PC-3 (cell line): ENCODE results near the gene SF3B1. TPM values are rescaled to one million over a fixed set of nuclear protein-coding genes. Genes with fewer than 3 reads are reported as not detected.
A peak's percentile ranks its signal among the peaks of the same experiment; 100 is the strongest.

Experiments
- ATAC-seq: fragments of 200-7000 bp; cut with Tn5 transposase; 2 replicates; pipeline ENCODE4 v1.9.1; 2020; ENCODE audit warnings: mild to moderate bottlenecking, moderate library complexity
- BruUV-seq: library from RNA; stranded (reverse); fragments of 400-500 nt; replicated peaks from 2 replicates; lab custom pipeline; 2021; lab: Mats Ljungman, UMichigan
- CTCF ChIA-PET: fragments of 300-600 bp; sonication (Branson Sonifier 250); formaldehyde crosslinking; loops from one replicate; lab custom pipeline; 2022; ENCODE audit warnings: antibody characterized with exemption; lab: Charles Lee
- POLR2A ChIA-PET: fragments of 300-600 bp; sonication (Branson Sonifier 250); formaldehyde crosslinking; loops from one replicate; lab custom pipeline; 2022; ENCODE audit warnings: antibody characterized with exemption; ENCODE audit not compliant: unreplicated experiment; lab: Charles Lee
- DNase-seq: peaks from one replicate; pipeline ENCODE4 v3.0.0-alpha.2; 2015
- H2AFZ ChIP-seq: fragments of 300-600 bp; sonication (generic); 2 replicates; pipeline ENCODE4 v1.6.0; 2016; ENCODE audit warnings: antibody characterized with exemption, low read length
- H3F3A ChIP-seq: fragments of 300-600 bp; sonication (generic); one replicate; pipeline ENCODE4 v1.6.0; 2017; ENCODE audit warnings: antibody characterized with exemption, low read length, control low read depth, mild to moderate bottlenecking; ENCODE audit not compliant: unreplicated experiment
- H3K27ac ChIP-seq: fragments of 300-600 bp; sonication (generic); 2 replicates; pipeline ENCODE4 v1.5.1; 2016; ENCODE audit warnings: mild to moderate bottlenecking, low read length
- H3K27me3 ChIP-seq: fragments of 300-600 bp; sonication (generic); 2 replicates; pipeline ENCODE4 v1.6.1; 2016; ENCODE audit warnings: low read length, mixed read lengths
- H3K36me3 ChIP-seq: fragments of 300-600 bp; sonication (generic); 2 replicates; pipeline ENCODE4 v1.6.1; 2016; ENCODE audit warnings: low read depth, mixed run types, low read length, mixed read lengths
- H3K4me1 ChIP-seq: fragments of 300-600 bp; sonication (generic); 2 replicates; pipeline ENCODE4 v1.5.1; 2016; ENCODE audit warnings: low read length; ENCODE audit not compliant: insufficient read depth
- H3K4me2 ChIP-seq: fragments of 300-600 bp; sonication (generic); 2 replicates; pipeline ENCODE4 v1.6.0; 2016; ENCODE audit warnings: low read length
- H3K4me3 ChIP-seq: fragments of 300-600 bp; sonication (generic); 2 replicates; pipeline ENCODE4 v1.5.1; 2016; ENCODE audit warnings: mild to moderate bottlenecking, low read length, mixed read lengths
- H3K79me2 ChIP-seq: fragments of 300-600 bp; sonication (generic); 2 replicates; pipeline ENCODE4 v1.6.1; 2017; ENCODE audit warnings: low read length, mixed read lengths
- H3K9ac ChIP-seq: fragments of 300-600 bp; sonication (generic); 2 replicates; pipeline ENCODE4 v1.6.0; 2016; ENCODE audit warnings: mild to moderate bottlenecking, low read length
- H3K9me2 ChIP-seq: fragments of 300-600 bp; sonication (generic); replicated peaks from 2 replicates; pipeline ENCODE4 v1.6.1; 2016; ENCODE audit warnings: mixed run types, low read length, mixed read lengths
- H3K9me3 ChIP-seq: fragments of 300-600 bp; sonication (generic); 2 replicates; pipeline ENCODE4 v1.6.1; 2016; ENCODE audit warnings: low read length, mixed read lengths
- H4K20me1 ChIP-seq: fragments of 300-600 bp; sonication (generic); 2 replicates; pipeline ENCODE4 v1.6.1; 2016; ENCODE audit warnings: low read length, mixed read lengths
- EZH2 ChIP-seq: fragments of 300-600 bp; sonication (generic); IDR thresholded peaks from one replicate; pipeline ENCODE4 v1.6.1; 2017; ENCODE audit warnings: antibody characterized with exemption, mild to moderate bottlenecking, low read length; ENCODE audit not compliant: unreplicated experiment
- EZH2phosphoT487 ChIP-seq: fragments of 300-600 bp; sonication (generic); IDR thresholded peaks from 2 replicates; pipeline ENCODE4 v1.6.1; 2018; ENCODE audit warnings: mild to moderate bottlenecking, antibody characterized with exemption, low read length, borderline replicate concordance
- intact Hi-C: fragments of 100-400 bp; cut with micrococcal nuclease; formaldehyde crosslinking; loops from 2 replicates; pipeline ENCODE4 v1.9.0; 2023
- total RNA-seq: library from RNA; depleted of rRNA; stranded (reverse); fragments of >200 nt; gene quantifications from 2 replicates; pipeline ENCODE4 v1.2.3, GENCODE V29; 2014
- TF ChIP-seq, protein P1 (sequence below): fragments of 300-600 bp; sonication (generic); conservative IDR thresholded peaks from 2 replicates; pipeline ENCODE4 v1.5.1; 2017; ENCODE audit warnings: antibody characterized with exemption, low read depth, mild to moderate bottlenecking, low read length

Gene SF3B1
- total RNA-seq, 1 experiment from 2014 or later, result 143 TPM

DNA sequence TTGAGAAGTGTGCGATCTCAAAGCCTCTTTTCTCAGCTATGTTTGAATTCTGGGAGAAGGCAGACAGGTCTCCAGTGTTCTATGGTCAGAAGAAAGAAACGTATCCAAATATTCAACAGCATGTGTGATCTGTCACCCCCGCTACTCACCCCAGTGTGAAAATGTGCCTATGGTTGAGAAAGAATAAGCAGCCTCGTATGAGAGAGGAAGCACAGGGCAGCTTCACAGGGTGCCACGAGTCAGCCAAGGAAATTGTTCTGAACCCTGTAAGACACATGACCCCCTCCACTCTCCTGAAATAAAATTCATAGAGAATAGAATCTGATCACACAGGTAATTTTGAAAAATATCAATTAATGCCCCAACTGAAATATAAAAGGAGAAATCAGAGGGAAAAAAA lies 8.0 kb upstream of the SF3B1 start:
- intact Hi-C loops, result no loop called here
- no peaks in the 10 kb centered on the region for H3F3A ChIP-seq
- no peaks in the 10 kb centered on the region for H3K79me2 ChIP-seq
- ChIA-PET POLR2A (no interaction called here), CTCF (no interaction called here)
- TF ChIP-seq EZH2 (no peak), EZH2phosphoT487 (no peak)
- TF ChIP-seq, protein P1, sequence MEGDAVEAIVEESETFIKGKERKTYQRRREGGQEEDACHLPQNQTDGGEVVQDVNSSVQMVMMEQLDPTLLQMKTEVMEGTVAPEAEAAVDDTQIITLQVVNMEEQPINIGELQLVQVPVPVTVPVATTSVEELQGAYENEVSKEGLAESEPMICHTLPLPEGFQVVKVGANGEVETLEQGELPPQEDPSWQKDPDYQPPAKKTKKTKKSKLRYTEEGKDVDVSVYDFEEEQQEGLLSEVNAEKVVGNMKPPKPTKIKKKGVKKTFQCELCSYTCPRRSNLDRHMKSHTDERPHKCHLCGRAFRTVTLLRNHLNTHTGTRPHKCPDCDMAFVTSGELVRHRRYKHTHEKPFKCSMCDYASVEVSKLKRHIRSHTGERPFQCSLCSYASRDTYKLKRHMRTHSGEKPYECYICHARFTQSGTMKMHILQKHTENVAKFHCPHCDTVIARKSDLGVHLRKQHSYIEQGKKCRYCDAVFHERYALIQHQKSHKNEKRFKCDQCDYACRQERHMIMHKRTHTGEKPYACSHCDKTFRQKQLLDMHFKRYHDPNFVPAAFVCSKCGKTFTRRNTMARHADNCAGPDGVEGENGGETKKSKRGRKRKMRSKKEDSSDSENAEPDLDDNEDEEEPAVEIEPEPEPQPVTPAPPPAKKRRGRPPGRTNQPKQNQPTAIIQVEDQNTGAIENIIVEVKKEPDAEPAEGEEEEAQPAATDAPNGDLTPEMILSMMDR, result no peak
- no peaks in the 10 kb centered on the region for H3K27me3 ChIP-seq
- H3K9ac ChIP-seq, result no peak overlapping the region
- no peak for ATAC-seq
- H3K4me1 ChIP-seq, result no peaks in the 10 kb centered on the region
- no peak overlapping the region for H2AFZ ChIP-seq
- no peak overlapping the region for H3K27ac ChIP-seq
- no peaks in the 10 kb centered on the region for H3K36me3 ChIP-seq
- H3K9me2 ChIP-seq, result no peaks in the 10 kb centered on the region
- no TSS peak for BruUV-seq
- H3K9me3 ChIP-seq, result no peaks in the 10 kb centered on the region
- DNase-seq, result no peak
- H4K20me1 ChIP-seq, result no peaks in the 10 kb centered on the region
- H3K4me3 ChIP-seq, result no peak overlapping the region
- no peak overlapping the region for H3K4me2 ChIP-seq

DNA sequence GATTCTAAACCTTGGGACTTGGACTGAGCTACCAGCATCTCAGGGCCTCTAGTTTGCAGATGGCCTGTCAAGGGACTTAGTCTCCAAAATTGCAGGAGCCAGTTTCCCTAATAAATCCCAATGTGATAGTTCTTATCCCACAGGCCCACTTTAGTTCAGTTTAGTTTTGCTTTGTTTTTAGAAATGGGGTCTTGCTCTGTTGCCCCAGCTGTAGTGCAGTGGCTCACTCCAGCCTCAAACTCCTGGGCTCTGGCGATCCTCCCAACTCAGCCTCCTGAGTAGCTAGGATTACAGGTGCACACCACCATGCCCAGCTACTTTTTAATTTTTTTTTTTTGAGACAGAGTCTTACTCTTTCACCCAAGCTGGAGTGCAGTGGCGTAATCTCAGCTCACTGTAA lies 2.6 kb upstream of the SF3B1 start:
- H3K4me1 ChIP-seq, result peaks cover 19% of the 10 kb centered on the region
- H4K20me1 ChIP-seq, result peaks cover 20% of the 10 kb centered on the region
- no TSS peak for BruUV-seq
- no peaks in the 10 kb centered on the region for H3K27me3 ChIP-seq
- H3K4me3 ChIP-seq, result no peak overlapping the region
- no peak overlapping the region for H3K4me2 ChIP-seq
- no peaks in the 10 kb centered on the region for H3K9me3 ChIP-seq
- peaks cover 36% of the 10 kb centered on the region for H3K79me2 ChIP-seq
- intact Hi-C loops, result loop anchor here (10.0 kb wide), 1 partner anchor 267 kb away; the partner anchor contains the start of gene MARS2
- POLR2A ChIA-PET, result no interaction called here
- H3K9me2 ChIP-seq, result no peaks in the 10 kb centered on the region
- no peak for ATAC-seq
- DNase-seq, result no peak
- H3K36me3 ChIP-seq, result no peaks in the 10 kb centered on the region
- H3K27ac ChIP-seq, result no peak overlapping the region
- TF ChIP-seq EZH2phosphoT487, result no peak
- TF ChIP-seq, protein P1, result no peak
- TF ChIP-seq EZH2, result no peak
- no peak overlapping the region for H2AFZ ChIP-seq
- H3K9ac ChIP-seq, result no peak overlapping the region
- no peaks in the 10 kb centered on the region for H3F3A ChIP-seq
- CTCF ChIA-PET, result no interaction called here

DNA sequence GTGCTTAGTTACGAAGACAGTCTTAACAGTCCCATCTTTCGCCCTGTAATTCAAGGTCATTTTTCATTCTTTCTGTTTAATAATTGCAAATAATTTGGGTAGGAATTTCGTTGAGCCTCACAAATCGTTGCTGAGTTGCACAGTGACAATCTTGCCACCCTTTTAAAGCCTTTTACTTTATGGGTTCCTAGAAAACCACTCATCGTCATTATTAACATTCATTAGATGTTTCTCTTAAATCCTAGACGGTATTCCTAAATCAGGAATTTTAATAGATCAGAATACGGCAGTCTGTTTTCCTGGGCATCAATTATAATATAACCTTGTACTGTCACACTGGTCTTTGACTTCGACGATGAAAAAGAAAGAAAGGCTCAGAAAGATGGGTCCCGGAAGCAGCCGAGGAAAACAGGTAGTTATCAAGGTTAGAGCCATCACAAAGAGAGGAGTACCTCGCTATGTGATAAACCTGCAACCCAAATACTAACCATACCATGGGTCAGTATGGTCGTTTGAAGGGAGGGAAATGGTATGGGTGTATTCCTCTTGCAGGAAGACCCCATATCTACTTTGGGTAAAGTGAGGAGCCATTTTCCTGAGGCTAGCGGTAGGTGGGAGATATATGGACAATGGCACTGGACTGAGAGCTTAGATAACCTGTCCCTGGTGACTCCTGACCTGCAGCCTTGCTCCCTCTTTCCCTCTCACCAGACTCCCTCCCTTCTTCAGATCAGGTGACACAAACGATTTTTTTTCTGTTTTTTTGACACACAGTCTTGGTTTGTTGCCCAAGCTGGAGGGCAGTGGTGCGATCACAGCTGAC lies 981 bp upstream of the SF3B1 start:
- no peaks in the 10 kb centered on the region for H3K36me3 ChIP-seq
- no peaks in the 10 kb centered on the region for H3F3A ChIP-seq
- DNase-seq (no peak), ATAC-seq (peak; percentile 16)
- H2AFZ ChIP-seq, result peak overlapping the region; percentile 80
- peak overlapping the region; percentile 76 for H3K27ac ChIP-seq
- intact Hi-C loops, result loop anchor here (1.0 to 10.0 kb wide), 2 partner anchors 17 to 269 kb away; partner anchors contain the start of genes COQ10B and MARS2
- H3K4me1 ChIP-seq, result peaks cover 23% of the 10 kb centered on the region
- peak overlapping the region; percentile 96 for H3K9ac ChIP-seq
- peaks cover 52% of the 10 kb centered on the region for H3K79me2 ChIP-seq
- POLR2A ChIA-PET, result interaction anchor here (1.4 kb wide), 1 partner anchor 17 kb away, joined by 11 read pairs; no protein-coding TSS in a partner anchor
- CTCF ChIA-PET, result no interaction called here
- no peaks in the 10 kb centered on the region for H3K27me3 ChIP-seq
- TSS peak; percentile 95 for BruUV-seq
- H3K9me2 ChIP-seq, result no peaks in the 10 kb centered on the region
- no peaks in the 10 kb centered on the region for H3K9me3 ChIP-seq
- H3K4me2 ChIP-seq, result peak overlapping the region; percentile 90
- peak overlapping the region; percentile 81 for H3K4me3 ChIP-seq
- TF ChIP-seq EZH2 (no peak), EZH2phosphoT487 (no peak)
- TF ChIP-seq, protein P1, result no peak
- peaks cover 27% of the 10 kb centered on the region for H4K20me1 ChIP-seq
